ENCODE measurements around the gene JPH3.

Gene JPH3

GRCh38 chr16:87684711-87685404, 82.5 kb downstream of the JPH3 start:
- no peak for DNase-seq

GRCh38 chr16:87685405-87685755, 83.1 kb downstream of the JPH3 start:
- DNase-seq, result no peak

GRCh38 chr16:87685766-87686165, 83.5 kb downstream of the JPH3 start:
- no peak for DNase-seq

GRCh38 chr16:87686697-87687096, 84.4 kb downstream of the JPH3 start:
- DNase-seq, result no peak

GRCh38 chr16:87687126-87687910, 85.0 kb downstream of the JPH3 start:
- no peak for DNase-seq

GRCh38 chr16:87687998-87688529, 85.8 kb downstream of the JPH3 start:
- no peak for DNase-seq

GRCh38 chr16:87688876-87689815, 86.8 kb downstream of the JPH3 start:
- no peak for DNase-seq

GRCh38 chr16:87689956-87690465, 87.7 kb downstream of the JPH3 start:
- no peak for DNase-seq

GRCh38 chr16:87690911-87691685, 88.8 kb downstream of the JPH3 start:
- no peak for DNase-seq

- no peak for DNase-seq
Observed at GRCh38 chr16:87691686-87692079, 89.4 kb downstream of the JPH3 start.

GRCh38 chr16:87692176-87692575, 89.9 kb downstream of the JPH3 start:
- no peak for DNase-seq

GRCh38 chr16:87692756-87693155, 90.4 kb downstream of the JPH3 start:
- DNase-seq, result no peak

GRCh38 chr16:87693827-87694226, 91.5 kb downstream of the JPH3 start:
- no peak for DNase-seq

GRCh38 chr16:87694441-87695125, 92.3 kb downstream of the JPH3 start:
- no peak for DNase-seq

- no peak for DNase-seq
Observed at GRCh38 chr16:87695534-87695933, 93.2 kb downstream of the JPH3 start.

- DNase-seq, result no peak
Observed at GRCh38 chr16:87696726-87697125, 94.4 kb downstream of the JPH3 start.

- DNase-seq, result no peak
Observed at GRCh38 chr16:87697256-87697655, 94.9 kb downstream of the JPH3 start.

- no peak for DNase-seq
Observed at GRCh38 chr16:87697792-87698191, 95.5 kb downstream of the JPH3 start.

GRCh38 chr16:87698241-87698640, 95.9 kb downstream of the JPH3 start:
- DNase-seq, result no peak

GRCh38 chr16:87698676-87699199, 96.4 kb downstream of the JPH3 start:
- DNase-seq, result no peak

- no peak for DNase-seq
Observed at GRCh38 chr16:87700406-87701077, 98.2 kb downstream of the JPH3 start.
